ACHN (cell line): Measurements from ENCODE around the gene SYTL3.

Source experiments
- DNase-seq: peaks from one replicate; pipeline ENCODE4 v3.0.0-alpha.2; 2015
- in situ Hi-C: cut with HindIII; loops from 2 replicates; pipeline ENCODE4 v1.10.0; 2017; ENCODE audit warnings: low sequenced_read_pairs, low pct_ligation_motif_present, low pct_unique_long_range_greater_than_20kb

Gene SYTL3

GRCh38 chr6:158813032-158813431 is 163.2 kb downstream of the SYTL3 start:
- in situ Hi-C loops, result no loop called here
- DNase-seq, result no peak
